ENCODE data around the gene DUSP28. TPM values are rescaled to one million over a fixed set of nuclear protein-coding genes. Genes with fewer than 3 reads are reported as not detected.

Gene DUSP28
- total RNA-seq, 1 experiment from 2014 or later: 2.3 TPM

GRCh38 chr2:240531038-240531437, 29.1 kb upstream of the DUSP28 start:
- H3K27ac Mint-ChIP-seq: no peak overlapping the region
- H3K9me3 Mint-ChIP-seq: peaks cover 70% of the 10 kb centered on the region
- CTCF ChIA-PET: no interaction called here
- TF ChIP-seq, protein P1, sequence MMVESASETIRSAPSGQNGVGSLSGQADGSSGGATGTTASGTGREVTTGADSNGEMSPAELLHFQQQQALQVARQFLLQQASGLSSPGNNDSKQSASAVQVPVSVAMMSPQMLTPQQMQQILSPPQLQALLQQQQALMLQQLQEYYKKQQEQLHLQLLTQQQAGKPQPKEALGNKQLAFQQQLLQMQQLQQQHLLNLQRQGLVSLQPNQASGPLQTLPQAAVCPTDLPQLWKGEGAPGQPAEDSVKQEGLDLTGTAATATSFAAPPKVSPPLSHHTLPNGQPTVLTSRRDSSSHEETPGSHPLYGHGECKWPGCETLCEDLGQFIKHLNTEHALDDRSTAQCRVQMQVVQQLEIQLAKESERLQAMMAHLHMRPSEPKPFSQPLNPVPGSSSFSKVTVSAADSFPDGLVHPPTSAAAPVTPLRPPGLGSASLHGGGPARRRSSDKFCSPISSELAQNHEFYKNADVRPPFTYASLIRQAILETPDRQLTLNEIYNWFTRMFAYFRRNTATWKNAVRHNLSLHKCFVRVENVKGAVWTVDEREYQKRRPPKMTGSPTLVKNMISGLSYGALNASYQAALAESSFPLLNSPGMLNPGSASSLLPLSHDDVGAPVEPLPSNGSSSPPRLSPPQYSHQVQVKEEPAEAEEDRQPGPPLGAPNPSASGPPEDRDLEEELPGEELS (CRISPR knock-in tag; IDR thresholded peaks at IDR 0.05): no peak
- TF ChIP-seq ZNF416 (CRISPR knock-in tag; IDR thresholded peaks at IDR 0.05) (no peak), IRF2 (CRISPR knock-in tag; IDR thresholded peaks at IDR 0.05; ENCODE audit: borderline replicate concordance, low read depth) (no peak), NFYB (CRISPR knock-in tag; conservative IDR thresholded peaks at IDR 0.05; ENCODE audit: low read depth) (no peak), SMAD3 (CRISPR knock-in tag; IDR thresholded peaks at IDR 0.05; ENCODE audit: borderline replicate concordance) (no peak), ESRRA (CRISPR knock-in tag; IDR thresholded peaks at IDR 0.05; ENCODE audit: borderline replicate concordance) (no peak)
- peaks cover 63% of the 10 kb centered on the region for H3K36me3 Mint-ChIP-seq
- no peaks in the 10 kb centered on the region; the same call in 1 of the 2 replicates for H3K27me3 Mint-ChIP-seq (ENCODE audit: low read depth)
- no peak for ATAC-seq
- H3K4me1 Mint-ChIP-seq: no peaks in the 10 kb centered on the region
- DNase-seq (ENCODE audit: low spot score): no peak
- H3K4me3 Mint-ChIP-seq: no peak overlapping the region
- POLR2A ChIA-PET: no interaction called here

GRCh38 chr2:240532031-240532775, 28.0 kb upstream of the DUSP28 start:
- Mint-ChIP-seq H3K27me3 (ENCODE audit: low read depth) (no peaks in the 10 kb centered on the region; the same call in 1 of the 2 replicates), H3K4me3 (no peak overlapping the region), H3K36me3 (peaks cover 53% of the 10 kb centered on the region), H3K4me1 (no peaks in the 10 kb centered on the region), H3K27ac (no peak overlapping the region), H3K9me3 (peaks cover 60% of the 10 kb centered on the region)
- ChIA-PET CTCF (no interaction called here), POLR2A (no interaction called here)
- DNase-seq (ENCODE audit: low spot score) (no peak), ATAC-seq (no peak)
- TF ChIP-seq ZNF263 (CRISPR knock-in tag; IDR thresholded peaks at IDR 0.05; ENCODE audit: low read depth) (no peak), GTF2I (CRISPR knock-in tag; conservative IDR thresholded peaks at IDR 0.05) (no peak), ZNF219 (CRISPR knock-in tag; IDR thresholded peaks at IDR 0.05; ENCODE audit: borderline replicate concordance) (no peak), TCF7 (CRISPR knock-in tag; IDR thresholded peaks at IDR 0.05; ENCODE audit: low read depth) (no peak), NR2C2 (CRISPR knock-in tag; IDR thresholded peaks at IDR 0.05) (no peak), SMAD4 (CRISPR knock-in tag; IDR thresholded peaks at IDR 0.05) (no peak), ZNF317 (CRISPR knock-in tag; IDR thresholded peaks at IDR 0.05; ENCODE audit: borderline replicate concordance, low read depth) (peak; percentile 98), ATF6 (CRISPR knock-in tag; IDR thresholded peaks at IDR 0.05) (no peak)

DNA sequence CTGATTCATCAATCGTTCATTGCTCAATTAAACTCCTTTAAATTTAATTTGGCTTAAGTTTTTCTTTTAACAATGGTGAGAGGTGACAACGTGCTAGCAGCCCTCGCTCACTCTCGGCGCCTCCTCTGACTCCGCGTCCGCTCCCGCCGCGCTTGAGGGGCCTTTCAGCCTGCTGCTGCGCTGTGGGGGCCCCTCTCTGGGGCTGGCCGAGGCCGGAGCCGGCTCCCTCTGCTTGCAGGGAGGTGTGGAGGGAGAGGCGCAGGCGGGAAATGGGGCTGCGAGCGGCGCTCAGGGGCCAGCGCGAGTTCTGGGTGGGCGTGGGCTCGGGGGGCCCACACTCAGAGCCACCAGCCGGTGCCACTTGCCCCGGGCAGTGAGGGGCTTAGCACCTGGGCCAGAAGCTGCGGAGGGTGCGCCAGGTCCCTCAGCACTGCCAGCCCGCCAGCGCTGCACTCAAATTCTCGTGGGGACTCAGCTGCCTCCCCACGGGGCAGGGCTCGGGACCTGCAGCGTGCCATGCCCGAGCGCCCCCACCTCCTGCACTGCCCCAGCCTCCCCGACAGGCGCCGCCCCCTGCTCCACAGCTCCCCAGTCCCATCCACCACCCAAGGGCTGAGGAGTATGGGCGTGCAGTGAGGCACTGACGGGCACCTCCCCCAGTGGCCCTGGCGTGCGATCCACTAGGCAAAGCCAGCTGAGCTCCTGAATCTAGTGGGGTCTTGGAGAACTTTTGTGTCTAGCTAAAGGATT, 22.0 kb upstream of the DUSP28 start:
- no peak overlapping the region for H3K27ac Mint-ChIP-seq
- H3K9me3 Mint-ChIP-seq: peaks cover 38% of the 10 kb centered on the region
- no peak for ATAC-seq
- no peaks in the 10 kb centered on the region; the same call in 1 of the 2 replicates for H3K27me3 Mint-ChIP-seq (ENCODE audit: low read depth)
- CTCF ChIA-PET: interaction anchor here (1.0 to 1.7 kb wide), 2 partner anchors 18 to 24 kb away, joined by 4 to 8 read pairs; no protein-coding TSS in a partner anchor
- no peak for DNase-seq (ENCODE audit: low spot score)
- peaks cover 37% of the 10 kb centered on the region for H3K36me3 Mint-ChIP-seq
- no peak overlapping the region for H3K4me3 Mint-ChIP-seq
- H3K4me1 Mint-ChIP-seq: no peaks in the 10 kb centered on the region
- POLR2A ChIA-PET: no interaction called here
- TF ChIP-seq MXD4 (CRISPR knock-in tag; IDR thresholded peaks at IDR 0.05; ENCODE audit: borderline replicate concordance): no peak
- TF ChIP-seq FOXJ3 (CRISPR knock-in tag; IDR thresholded peaks at IDR 0.05; ENCODE audit: borderline replicate concordance): no peak
- no peak for TF ChIP-seq FOXP1 (CRISPR knock-in tag; IDR thresholded peaks at IDR 0.05; ENCODE audit: borderline replicate concordance)
- no peak for TF ChIP-seq TEAD1 (CRISPR knock-in tag; IDR thresholded peaks at IDR 0.05)
- TF ChIP-seq, protein P2, sequence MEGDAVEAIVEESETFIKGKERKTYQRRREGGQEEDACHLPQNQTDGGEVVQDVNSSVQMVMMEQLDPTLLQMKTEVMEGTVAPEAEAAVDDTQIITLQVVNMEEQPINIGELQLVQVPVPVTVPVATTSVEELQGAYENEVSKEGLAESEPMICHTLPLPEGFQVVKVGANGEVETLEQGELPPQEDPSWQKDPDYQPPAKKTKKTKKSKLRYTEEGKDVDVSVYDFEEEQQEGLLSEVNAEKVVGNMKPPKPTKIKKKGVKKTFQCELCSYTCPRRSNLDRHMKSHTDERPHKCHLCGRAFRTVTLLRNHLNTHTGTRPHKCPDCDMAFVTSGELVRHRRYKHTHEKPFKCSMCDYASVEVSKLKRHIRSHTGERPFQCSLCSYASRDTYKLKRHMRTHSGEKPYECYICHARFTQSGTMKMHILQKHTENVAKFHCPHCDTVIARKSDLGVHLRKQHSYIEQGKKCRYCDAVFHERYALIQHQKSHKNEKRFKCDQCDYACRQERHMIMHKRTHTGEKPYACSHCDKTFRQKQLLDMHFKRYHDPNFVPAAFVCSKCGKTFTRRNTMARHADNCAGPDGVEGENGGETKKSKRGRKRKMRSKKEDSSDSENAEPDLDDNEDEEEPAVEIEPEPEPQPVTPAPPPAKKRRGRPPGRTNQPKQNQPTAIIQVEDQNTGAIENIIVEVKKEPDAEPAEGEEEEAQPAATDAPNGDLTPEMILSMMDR (IDR thresholded peaks at IDR 0.05): no peak
- no peak for TF ChIP-seq NFYB (CRISPR knock-in tag; conservative IDR thresholded peaks at IDR 0.05; ENCODE audit: low read depth)
- no peak for TF ChIP-seq SMAD4 (CRISPR knock-in tag; IDR thresholded peaks at IDR 0.05)
- no peak for TF ChIP-seq SOX15 (CRISPR knock-in tag; IDR thresholded peaks at IDR 0.05)
- no peak for TF ChIP-seq MAX (CRISPR knock-in tag; IDR thresholded peaks at IDR 0.05)
- TF ChIP-seq NR1H2 (CRISPR knock-in tag; IDR thresholded peaks at IDR 0.05): no peak
- TF ChIP-seq NFATC4 (CRISPR knock-in tag; IDR thresholded peaks at IDR 0.05): no peak
- TF ChIP-seq JAZF1 (CRISPR knock-in tag; IDR thresholded peaks at IDR 0.05): no peak
- TF ChIP-seq, protein P3, sequence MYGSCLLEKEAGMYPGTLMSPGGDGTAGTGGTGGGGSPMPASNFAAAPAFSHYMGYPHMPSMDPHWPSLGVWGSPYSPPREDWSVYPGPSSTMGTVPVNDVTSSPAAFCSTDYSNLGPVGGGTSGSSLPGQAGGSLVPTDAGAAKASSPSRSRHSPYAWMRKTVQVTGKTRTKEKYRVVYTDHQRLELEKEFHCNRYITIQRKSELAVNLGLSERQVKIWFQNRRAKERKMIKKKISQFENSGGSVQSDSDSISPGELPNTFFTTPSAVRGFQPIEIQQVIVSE (CRISPR knock-in tag; IDR thresholded peaks at IDR 0.05; ENCODE audit: borderline replicate concordance): no peak

Measured in WTC11 (cell line).